Ovary (tissue), 9 donors: ENCODE measurements around the gene RPRD1A. TPM values are rescaled to one million over a fixed set of nuclear protein-coding genes. Genes with fewer than 3 reads are reported as not detected.

Experiments
- DNase-seq, 5 donors: peaks; one replicate each; pipeline ENCODE4 v3.0.0-alpha.2; 2019 to 2020
- H3K27ac ChIP-seq, 2 donors: fragments of 200-600 bp; one replicate each; pipeline versions ENCODE4 v1.5.1 to v1.8.0; 2019 to 2022
- H3K27me3 ChIP-seq: fragments of 200-600 bp; one replicate; pipeline ENCODE4 v1.8.0; 2022
- H3K36me3 ChIP-seq: fragments of 200-600 bp; sonication (generic); one replicate; pipeline ENCODE4 v1.5.1; 2019
- H3K4me1 ChIP-seq: one replicate; pipeline ENCODE4 v1.8.1; 2013; ENCODE audit warnings: mild to moderate bottlenecking, moderate library complexity; ENCODE audit not compliant: insufficient read depth
- H3K4me3 ChIP-seq: fragments of 200-600 bp; sonication (generic); one replicate; pipeline ENCODE4 v1.5.1; 2017
- H3K9me3 ChIP-seq, 2 donors: fragments of 200-600 bp in 1 of 2; sonication (generic) in 1 of 2; one replicate each; pipeline versions ENCODE4 v1.5.1 to v1.8.1; 2013 to 2019; ENCODE audit warnings: mild to moderate bottlenecking in 1 of 2, moderate library complexity in 1 of 2
- EP300 ChIP-seq: sonication (generic); formaldehyde crosslinking; IDR thresholded peaks from one replicate; pipeline ENCODE4 v1.6.1; 2017; ENCODE audit warnings: antibody characterized with exemption
- POLR2A ChIP-seq: fragments of 450-650 bp; IDR thresholded peaks from one replicate; pipeline ENCODE4 v1.6.1; 2017; ENCODE audit warnings: antibody characterized with exemption, mild to moderate bottlenecking, moderate library complexity
- WGBS, 3 donors: extraction: QIAGEN DNeasy Blood & Tissue Kit in 1 of 3; methylation state at CpG; one replicate each; pipeline versions ENCODE4 v1.1.5 to v1.1.7; 2013 to 2017; 5-methylcytosine and 5-hydroxymethylcytosine counted together
- intact Hi-C, 4 donors: fragments of 100-400 bp; cut with DNase I; formaldehyde crosslinking; loops; one replicate each; pipeline versions ENCODE4 v1.11.0 to v1.15.1; 2022 to 2023
- polyA plus RNA-seq, 2 donors: library from polyadenylated mRNA; stranded (reverse); fragments of 200-250 nt in 1 of 2; fragments of 350-450 nt in 1 of 2; fragmentation: Illumina TruSeq in 1 of 2; extraction: RNeasy Lipid Tissue Mini Kit (QIAGEN cat#74804) in 1 of 2; gene quantifications; one replicate each; pipeline ENCODE4 v1.2.3, GENCODE V29; 2013 to 2014
- total RNA-seq, 7 donors: library from RNA; depleted of rRNA in 2 of 7; stranded (reverse); fragments of >200 nt in 2 of 7; fragmentation: NEBNext Ultra II Directional in 3 of 7; extraction: Animal tissue kit (Norgen Biotek cat#: 25700) in 3 of 7; gene quantifications; one replicate each; pipeline versions ENCODE4 v1.1.0 to v1.2.4, GENCODE V29; 2016 to 2023
- TF ChIP-seq, protein P1 (sequence below), 3 donors: fragments of 450-650 bp in 2 of 3; fragments of 200-600 bp in 1 of 3; IDR thresholded peaks; one replicate each; pipeline versions ENCODE4 v1.5.1 to v1.8.0; 2016 to 2022; ENCODE audit warnings: antibody characterized with exemption in 3 of 3, mild to moderate bottlenecking in 1 of 3
- donor health status: DM: no; HTN: no; CAD: no; lungs with moderate emphysema.
- donor health status: DM: no; HTN: no; CAD: no.
- donor health status: Bipolar disorder and iron deficiency.
- donor health status: DM: yes; HTN: yes; CAD: no.
- donor health status: DM: no; HTN: no; CAD: no.
- donor health status: DM: yes; HTN: yes; CAD: no.

RPRD1A gene
- total and polyA plus RNA-seq, 9 donors = 19.3 to 56.8 (median 41.3) TPM

DNA sequence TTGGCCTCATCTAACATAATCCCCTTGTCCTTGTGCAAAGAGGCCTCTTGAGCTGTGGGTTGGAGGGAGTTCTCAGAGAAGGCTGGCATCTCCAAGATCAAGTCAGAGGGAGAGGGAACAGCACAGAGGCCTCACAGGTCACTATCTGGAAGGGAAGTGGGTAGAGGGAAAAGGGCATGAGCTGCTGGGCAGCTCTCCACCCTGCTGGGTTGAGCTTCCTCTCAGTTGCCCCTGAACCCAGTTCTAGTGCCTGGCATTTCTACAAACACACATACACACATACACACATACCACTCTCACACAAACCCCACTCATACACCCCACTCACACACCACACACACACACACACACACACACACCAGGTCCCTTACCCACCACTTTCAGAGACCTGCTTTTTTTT, 125.2 kb downstream of the RPRD1A start:
- Histone ChIP-seq H3K9me3 (no peaks in the 10 kb centered on the region), H3K27me3 (no peaks in the 10 kb centered on the region), H3K4me3 (no peak overlapping the region), H3K4me1 (no peaks in the 10 kb centered on the region), H3K36me3 (no peaks in the 10 kb centered on the region), H3K27ac (no peak overlapping the region)
- TF ChIP-seq EP300 = no peak
- TF ChIP-seq, protein P1, sequence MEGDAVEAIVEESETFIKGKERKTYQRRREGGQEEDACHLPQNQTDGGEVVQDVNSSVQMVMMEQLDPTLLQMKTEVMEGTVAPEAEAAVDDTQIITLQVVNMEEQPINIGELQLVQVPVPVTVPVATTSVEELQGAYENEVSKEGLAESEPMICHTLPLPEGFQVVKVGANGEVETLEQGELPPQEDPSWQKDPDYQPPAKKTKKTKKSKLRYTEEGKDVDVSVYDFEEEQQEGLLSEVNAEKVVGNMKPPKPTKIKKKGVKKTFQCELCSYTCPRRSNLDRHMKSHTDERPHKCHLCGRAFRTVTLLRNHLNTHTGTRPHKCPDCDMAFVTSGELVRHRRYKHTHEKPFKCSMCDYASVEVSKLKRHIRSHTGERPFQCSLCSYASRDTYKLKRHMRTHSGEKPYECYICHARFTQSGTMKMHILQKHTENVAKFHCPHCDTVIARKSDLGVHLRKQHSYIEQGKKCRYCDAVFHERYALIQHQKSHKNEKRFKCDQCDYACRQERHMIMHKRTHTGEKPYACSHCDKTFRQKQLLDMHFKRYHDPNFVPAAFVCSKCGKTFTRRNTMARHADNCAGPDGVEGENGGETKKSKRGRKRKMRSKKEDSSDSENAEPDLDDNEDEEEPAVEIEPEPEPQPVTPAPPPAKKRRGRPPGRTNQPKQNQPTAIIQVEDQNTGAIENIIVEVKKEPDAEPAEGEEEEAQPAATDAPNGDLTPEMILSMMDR (IDR thresholded peaks at IDR 0.05) = no peak
- TF ChIP-seq POLR2A = no peak
- no peak for DNase-seq
- intact Hi-C loops = loop anchor here in 2 of 4 donors (10.0 kb wide), 2 partner anchors 527 to 537 kb away; no protein-coding TSS in a partner anchor

DNA sequence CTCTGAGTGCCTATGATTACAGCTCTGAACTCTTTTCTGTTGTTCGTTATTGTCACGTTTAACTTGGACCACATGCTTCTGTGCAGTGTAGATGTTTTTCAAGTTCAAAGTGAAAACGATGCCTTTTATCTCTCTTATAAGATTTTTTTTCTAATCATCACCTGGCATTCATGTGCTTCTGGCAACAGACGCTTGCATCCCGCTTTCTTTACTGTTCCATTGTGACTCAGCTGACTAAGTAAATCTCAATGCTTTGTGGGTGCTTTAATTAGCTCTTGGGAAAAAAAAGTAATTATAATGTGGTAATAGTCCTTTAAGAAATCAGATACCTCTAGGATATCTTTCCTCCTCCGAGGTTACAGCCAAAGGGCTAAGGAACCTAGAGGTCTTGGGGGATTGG, 126.1 kb downstream of the RPRD1A start:
- 52 to 57% (median 56%) methylated on average over 6 of the region's 6 CpGs for WGBS, 3 donors
- intact Hi-C loops = loop anchor here in 2 of 4 donors (10.0 kb wide), 2 partner anchors 526 to 536 kb away; no protein-coding TSS in a partner anchor
- DNase-seq = no peak

More for the DNA sequence above, 126.1 kb downstream of the RPRD1A start:
- H3K36me3 ChIP-seq = no peaks in the 10 kb centered on the region
- no peaks in the 10 kb centered on the region for H3K4me1 ChIP-seq
- no peak overlapping the region for H3K27ac ChIP-seq
- H3K27me3 ChIP-seq = no peaks in the 10 kb centered on the region
- no peaks in the 10 kb centered on the region for H3K9me3 ChIP-seq
- TF ChIP-seq POLR2A (no peak), EP300 (no peak)
- TF ChIP-seq, protein P1 (IDR thresholded peaks at IDR 0.05) = no peak
- H3K4me3 ChIP-seq = no peak overlapping the region

Other genes starting within 250 kb of the RPRD1A start
- 10 to 100 TPM; 51.4 to 96.5 (median 57.2) TPM for gene SLC39A6, start 61.8 kb upstream of the RPRD1A start, total RNA-seq
- gene SLC39A6, start 61.8 kb upstream of the RPRD1A start, polyA plus RNA-seq = 10 to 100 TPM; 39.7 to 44.9 TPM
- gene ELP2, start 62.3 kb upstream of the RPRD1A start, total RNA-seq = 100 to 1,000 TPM in 6 of 7 donors, 10 to 100 TPM in 1; 63.6 to 144 (median 111) TPM
- gene ELP2, start 62.3 kb upstream of the RPRD1A start, polyA plus RNA-seq = 10 to 100 TPM; 70.9 to 91.7 TPM
- 10 to 100 TPM in 4 of 7 donors, 1 to 10 TPM in 3; 5.4 to 35.5 (median 12.6) TPM for gene MOCOS, start 119.9 kb upstream of the RPRD1A start, total RNA-seq
- 1 to 10 TPM; 6.8 to 7.7 TPM for gene MOCOS, start 119.9 kb upstream of the RPRD1A start, polyA plus RNA-seq
- gene FHOD3, start 230.2 kb upstream of the RPRD1A start, total RNA-seq = 10 to 100 TPM in 4 of 7 donors, 1 to 10 TPM in 3; 3.5 to 20.0 (median 11.0) TPM
- 10 to 100 TPM in 1 of 2 donors, 1 to 10 TPM in 1; 5.5 to 62.5 TPM for gene FHOD3, start 230.2 kb upstream of the RPRD1A start, polyA plus RNA-seq